Measurements from ENCODE around the gene ERCC2.
"Not testable (repeated sequence)": the region's sequence is repeated elsewhere in the genome, so short reads cannot be mapped to it uniquely, and the experiment has no call there.

ERCC2 gene

GRCh38 chr19:45333609-45334303, 36.6 kb downstream of the ERCC2 start:
- DNase-seq (ENCODE audit: low spot score): no peak

- no peak for DNase-seq (ENCODE audit: low spot score)
Observed at GRCh38 chr19:45331411-45331810, 39.0 kb downstream of the ERCC2 start.

GRCh38 chr19:45327404-45328143, 42.8 kb downstream of the ERCC2 start:
- no peak for DNase-seq (ENCODE audit: low spot score)

- DNase-seq (ENCODE audit: low spot score): no peak
Observed at GRCh38 chr19:45324349-45324907, 45.9 kb downstream of the ERCC2 start.

- DNase-seq (ENCODE audit: low spot score): no peak
Observed at GRCh38 chr19:45323671-45324081, 46.7 kb downstream of the ERCC2 start.

- DNase-seq (ENCODE audit: low spot score): no peak
Observed at GRCh38 chr19:45322744-45323281, 47.6 kb downstream of the ERCC2 start, which contains the start of gene CKM. TSS of gene CKM (minus strand) at chr19:45322875. CDS start at chr19:45319713, 3,162 bp downstream.

- DNase-seq (ENCODE audit: low spot score): no peak
Observed at GRCh38 chr19:45322311-45322710, 48.1 kb downstream of the ERCC2 start.

GRCh38 chr19:45321848-45322247, 48.5 kb downstream of the ERCC2 start:
- DNase-seq (ENCODE audit: low spot score): no peak

- no peak for DNase-seq (ENCODE audit: low spot score)
Observed at GRCh38 chr19:45320997-45321775, 49.2 kb downstream of the ERCC2 start.

- no peak for DNase-seq (ENCODE audit: low spot score)
Observed at GRCh38 chr19:45315304-45315703, 55.1 kb downstream of the ERCC2 start.

- no peak for DNase-seq (ENCODE audit: low spot score)
Observed at GRCh38 chr19:45314708-45315245, 55.6 kb downstream of the ERCC2 start.

- DNase-seq (ENCODE audit: low spot score): not testable (repeated sequence)
Observed at GRCh38 chr19:45312285-45312684, 58.1 kb downstream of the ERCC2 start.

GRCh38 chr19:45311621-45312020, 58.8 kb downstream of the ERCC2 start:
- DNase-seq (ENCODE audit: low spot score): no peak

GRCh38 chr19:45309322-45309721, 61.1 kb downstream of the ERCC2 start:
- not testable (repeated sequence) for DNase-seq (ENCODE audit: low spot score)

- DNase-seq (ENCODE audit: low spot score): no peak
Observed at GRCh38 chr19:45307361-45307760, 63.0 kb downstream of the ERCC2 start.

- DNase-seq (ENCODE audit: low spot score): no peak
Observed at GRCh38 chr19:45306518-45307027, 63.8 kb downstream of the ERCC2 start.

- no peak for DNase-seq (ENCODE audit: low spot score)
Observed at GRCh38 chr19:45306040-45306439, 64.3 kb downstream of the ERCC2 start.

- no peak for DNase-seq (ENCODE audit: low spot score)
Observed at GRCh38 chr19:45305421-45305820, 65.0 kb downstream of the ERCC2 start.

GRCh38 chr19:45305007-45305406, 65.4 kb downstream of the ERCC2 start:
- no peak for DNase-seq (ENCODE audit: low spot score)

- DNase-seq (ENCODE audit: low spot score): no peak
Observed at GRCh38 chr19:45304141-45304926, 66.0 kb downstream of the ERCC2 start.
